Suppressor macrophage (primary cell): ENCODE measurements around the gene CPNE8.
A peak's percentile ranks its signal among the peaks of the same experiment; 100 is the strongest.

Source experiments
- DNase-seq, 4 experiments: peaks; one replicate each; pipeline ENCODE4 v3.0.0-alpha.2; 2020 to 2022
- total RNA-seq, 17 experiments: gene quantifications; one replicate each; lab custom pipeline; 2026; ENCODE audit warnings: mixed read lengths in 6 of 17, inconsistent platforms in 3 of 17; lab: John Stamatoyannopoulos, UW

Gene CPNE8
- 34.5 to 157 (median 67.0) reads per million in 17 experiments for total RNA-seq

DNA sequence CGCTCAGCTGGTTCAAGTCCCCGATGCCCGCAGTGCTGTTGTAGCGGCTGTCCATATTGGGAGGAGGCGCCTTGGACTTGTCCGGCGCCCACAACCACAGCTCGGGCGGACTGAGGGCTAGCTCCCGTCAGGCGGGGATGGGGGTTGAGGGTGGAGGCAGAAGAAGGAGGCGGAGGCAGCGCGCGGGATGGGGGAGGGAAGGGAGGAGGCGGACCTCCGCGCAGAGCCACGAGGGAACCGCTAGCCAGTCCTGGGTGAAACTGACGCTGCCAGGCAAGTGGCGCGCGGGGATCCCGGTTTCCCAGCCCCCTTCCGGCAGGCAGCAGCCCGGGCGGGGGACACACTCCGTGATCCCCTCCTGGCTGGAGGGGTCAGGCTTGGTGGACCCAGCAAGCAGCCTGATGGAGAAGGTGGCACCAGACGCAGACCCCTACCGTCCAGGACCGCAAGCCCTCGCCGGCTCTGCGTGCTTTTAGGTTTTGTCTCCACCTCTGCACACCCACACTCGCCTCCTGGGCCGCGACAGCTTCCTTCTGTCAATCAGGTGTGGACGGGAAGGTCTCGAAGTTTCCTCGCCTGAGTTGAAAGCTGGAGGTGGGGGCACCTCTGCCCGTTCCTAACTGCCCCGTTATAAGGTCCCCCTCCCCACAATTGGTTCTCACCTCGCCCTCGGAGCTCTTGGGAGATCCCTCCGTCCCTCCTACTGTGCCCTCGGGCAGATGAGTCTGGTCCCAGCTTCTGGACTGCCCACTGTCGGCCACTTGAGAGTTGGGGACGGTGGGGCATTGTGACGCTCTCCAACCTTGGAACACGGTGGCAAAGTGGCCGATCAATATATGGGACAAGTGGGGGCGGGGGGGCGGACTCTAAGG lies at the start of gene CPNE8:
Gene CPNE8, minus strand, starts transcription at position 112 of the 872 bp plus-strand sequence. Its CDS starts 57 bp downstream, at position 55.
- peak; percentile 82 to 91 (median 86) for DNase-seq

DNA sequence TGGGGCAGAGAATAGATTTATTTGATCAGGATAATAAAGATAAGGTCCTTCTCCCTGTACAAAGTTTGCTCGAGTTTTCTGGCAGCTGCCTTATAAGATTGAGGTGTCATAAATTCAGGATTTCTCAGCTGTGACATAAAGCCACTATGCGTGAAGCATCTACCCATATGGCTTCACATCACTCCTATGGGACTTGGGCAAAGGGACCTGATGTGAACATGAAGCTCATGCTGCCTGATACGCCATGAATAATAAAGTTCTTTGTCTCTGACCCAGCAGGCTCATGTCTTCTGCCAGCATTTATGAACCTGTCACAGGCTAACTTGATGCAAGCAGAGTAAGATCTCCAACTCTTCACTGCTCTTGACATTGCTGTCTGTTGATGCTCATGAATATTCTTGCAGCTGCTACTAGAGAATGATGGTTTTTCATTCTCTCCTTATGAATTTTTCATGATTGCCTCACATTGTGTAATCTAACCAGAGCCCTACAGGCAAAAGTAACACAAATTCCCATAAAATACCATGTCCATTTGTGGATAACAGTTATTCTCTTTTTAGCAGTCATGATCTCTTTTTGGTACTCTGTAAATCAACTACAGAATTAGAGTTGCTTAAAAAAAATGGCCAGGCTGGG lies 49.0 kb upstream of the CPNE8 start:
- no peak for DNase-seq

DNA sequence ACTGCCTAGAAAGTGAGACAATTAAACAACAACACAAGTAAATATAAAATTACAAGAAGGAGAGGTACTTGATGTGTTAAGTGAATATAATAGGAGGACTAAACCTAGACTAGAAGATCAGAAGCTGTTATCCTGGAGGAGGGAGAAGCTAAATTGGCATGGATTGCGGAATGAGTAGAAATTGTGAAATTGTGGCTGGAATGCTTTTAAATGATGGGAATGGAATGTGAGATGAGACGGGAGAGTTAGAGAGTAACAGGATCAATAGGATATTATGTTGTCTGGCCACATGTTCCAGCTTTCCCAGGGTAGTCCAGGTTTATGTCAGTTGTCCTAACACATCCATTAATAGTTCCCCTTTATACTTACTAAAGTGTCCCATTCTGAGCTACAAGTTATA lies 44.0 kb upstream of the CPNE8 start:
- no peak for DNase-seq

DNA sequence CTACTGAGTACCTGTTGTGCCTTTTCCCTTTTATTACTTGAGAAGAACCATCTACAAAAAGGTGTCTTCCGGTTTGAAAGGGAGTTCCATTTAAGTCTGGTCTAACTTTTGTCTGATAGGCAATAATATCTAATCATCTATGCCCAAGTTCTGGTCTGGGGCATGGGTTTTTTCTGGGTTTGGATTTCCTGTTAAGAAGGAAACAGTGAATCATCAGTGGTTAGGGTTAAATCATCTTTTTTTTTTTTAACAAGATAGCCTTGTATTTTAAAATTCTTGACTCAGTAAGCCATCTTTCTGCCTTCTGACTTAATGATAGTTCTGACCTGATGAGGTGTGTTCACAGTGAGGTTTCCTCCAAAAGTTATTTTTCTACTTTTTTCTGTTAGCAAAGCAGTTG lies 29.3 kb upstream of the CPNE8 start:
- no peak for DNase-seq

DNA sequence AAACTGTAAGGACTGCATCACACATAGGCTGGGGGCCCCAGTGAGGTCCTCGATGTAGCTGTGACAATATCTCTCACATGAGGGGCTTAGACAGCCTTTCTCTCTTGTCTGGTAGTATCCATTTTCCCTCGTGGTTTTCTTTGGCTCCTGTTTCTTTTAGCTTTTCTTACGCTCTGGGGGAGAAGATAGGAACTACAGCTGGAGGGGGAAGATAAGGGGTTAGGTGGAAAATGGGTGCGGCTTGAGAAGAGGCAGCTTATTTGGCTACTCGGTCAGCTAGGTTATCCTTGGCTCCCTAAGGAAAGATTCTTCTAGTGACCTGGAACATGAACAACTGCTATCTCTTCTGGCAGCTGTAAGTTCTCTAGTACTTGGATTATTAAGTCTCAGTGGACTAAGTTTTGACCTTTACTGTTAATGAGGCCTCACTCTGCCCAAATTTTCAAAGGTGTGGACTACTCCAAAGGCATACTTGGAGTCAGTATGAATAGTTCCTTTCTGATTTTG lies 28.7 kb upstream of the CPNE8 start:
- no peak for DNase-seq

DNA sequence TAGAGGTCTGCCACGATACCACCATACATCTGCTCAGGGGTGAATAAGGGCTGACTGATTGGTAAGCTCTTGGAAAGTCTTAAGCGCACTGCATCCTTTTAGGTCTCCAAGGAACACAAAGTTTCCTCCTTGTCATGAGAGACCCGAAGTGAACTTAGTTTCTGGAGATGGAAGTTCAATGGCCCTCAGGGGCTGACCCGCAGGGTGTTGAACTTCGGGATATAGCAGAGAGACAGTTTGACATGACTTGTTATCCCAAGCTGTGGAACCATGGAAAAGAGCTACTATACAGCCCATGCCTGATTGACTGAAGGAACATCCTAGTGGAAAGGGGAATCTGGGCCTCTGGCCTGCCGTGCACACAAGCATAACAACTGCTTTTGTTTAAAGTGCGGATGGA lies 26.9 kb upstream of the CPNE8 start:
- DNase-seq: no peak

DNA sequence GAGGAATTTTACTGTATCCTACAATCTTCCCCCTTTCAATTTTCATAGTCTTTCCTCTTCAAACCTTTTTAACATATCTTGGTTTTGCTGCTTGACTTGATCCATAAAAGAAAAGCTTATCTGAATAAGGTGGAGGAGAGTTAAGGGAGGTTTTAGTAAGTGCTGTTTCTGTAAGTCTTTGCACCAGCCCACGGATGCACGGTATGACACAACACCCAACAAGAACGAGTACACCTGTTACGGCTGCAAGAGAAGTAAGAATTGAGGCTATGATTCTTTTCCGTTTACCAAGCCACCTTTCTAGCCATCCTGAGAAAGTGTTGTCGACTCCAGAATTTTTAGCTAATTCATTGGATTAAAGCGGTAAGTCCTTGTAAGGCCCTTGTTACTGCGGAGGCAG lies 26.1 kb upstream of the CPNE8 start:
- DNase-seq: no peak

DNA sequence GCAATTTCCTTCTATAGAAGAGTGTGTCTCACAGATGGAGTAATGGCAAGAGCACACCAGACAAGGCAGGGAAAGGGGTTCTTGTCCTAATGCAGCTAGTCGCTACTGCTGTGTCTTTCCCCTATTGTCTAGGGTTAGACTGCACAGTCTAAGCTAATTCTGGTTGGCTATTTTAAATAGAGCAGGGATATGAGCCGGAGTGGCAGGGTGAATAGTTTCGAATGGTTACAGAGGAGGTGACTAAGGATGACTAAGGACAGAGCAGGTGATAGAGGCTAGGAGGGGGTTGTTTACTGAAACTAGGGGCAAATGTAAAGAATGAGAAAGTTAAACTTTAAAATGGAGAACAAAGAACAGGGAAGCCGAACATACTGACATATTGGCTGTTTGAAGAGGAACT lies 25.6 kb upstream of the CPNE8 start:
- DNase-seq: no peak

DNA sequence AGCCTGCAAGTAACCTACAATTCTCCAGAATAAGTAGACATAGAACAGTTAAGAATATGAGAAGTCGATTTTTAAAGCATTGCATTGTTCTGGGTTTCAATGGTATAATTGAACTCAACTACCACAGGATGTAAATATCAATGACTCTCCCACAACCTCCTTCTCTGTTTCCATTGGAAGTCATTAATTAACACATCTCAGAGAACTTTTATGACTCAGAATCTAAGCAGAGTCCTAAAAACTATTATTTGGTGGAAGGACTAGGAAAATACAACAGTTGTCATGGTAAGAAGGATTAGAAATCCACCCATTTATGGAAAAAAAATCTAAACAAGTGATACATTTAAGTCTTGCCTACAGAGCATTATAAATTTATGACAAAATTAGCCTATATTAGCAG lies 21.1 kb upstream of the CPNE8 start:
- no peak for DNase-seq

DNA sequence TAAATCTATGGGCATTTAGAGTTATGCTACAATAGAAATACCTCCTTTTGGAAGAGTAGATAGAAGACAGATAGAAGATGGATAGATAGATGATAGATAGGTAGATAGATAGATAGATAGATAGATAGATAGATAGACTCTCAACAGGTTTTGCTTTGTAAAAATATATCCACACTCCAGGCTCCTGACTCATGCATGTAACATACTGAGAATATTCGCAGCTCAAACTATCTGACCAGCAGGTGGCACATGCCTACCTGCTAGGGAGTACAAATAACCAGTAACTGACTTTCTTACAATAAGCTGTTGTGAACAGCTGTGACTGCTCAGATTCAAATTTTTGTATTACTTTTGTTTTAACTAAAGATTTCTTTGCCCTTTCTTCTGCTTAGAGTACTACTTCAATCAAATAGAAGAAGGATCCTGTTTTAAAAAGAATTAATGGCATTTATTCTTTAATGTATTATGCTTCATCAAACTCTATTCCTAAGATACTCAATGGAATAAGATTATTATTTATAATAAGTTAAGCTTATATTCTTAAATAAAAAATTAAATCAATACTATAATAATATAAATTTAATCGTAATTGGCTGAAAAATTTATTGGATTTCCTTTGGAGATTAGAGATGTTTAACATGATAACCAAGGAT lies 15.8 kb upstream of the CPNE8 start:
- DNase-seq: peak; percentile 70 to 80 (median 79)

DNA sequence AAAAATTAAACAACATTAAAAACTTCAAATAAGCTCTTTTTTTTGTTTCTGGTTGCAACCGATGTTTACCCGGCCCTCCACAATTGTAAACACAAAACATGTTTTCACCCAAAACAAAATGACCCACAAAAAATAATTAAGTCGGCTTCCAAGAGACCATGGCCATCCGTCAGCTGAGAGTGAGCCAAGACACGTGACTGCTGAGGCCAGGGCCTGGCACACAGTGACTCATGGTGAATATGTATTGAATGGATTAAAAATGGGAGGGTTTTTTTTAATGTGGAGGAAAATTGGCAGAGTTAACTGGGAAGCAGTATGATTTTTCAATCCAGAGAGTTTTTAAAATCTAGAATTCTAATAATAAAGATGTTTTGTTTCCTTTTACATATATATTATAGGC lies 13.8 kb upstream of the CPNE8 start:
- DNase-seq: no peak

DNA sequence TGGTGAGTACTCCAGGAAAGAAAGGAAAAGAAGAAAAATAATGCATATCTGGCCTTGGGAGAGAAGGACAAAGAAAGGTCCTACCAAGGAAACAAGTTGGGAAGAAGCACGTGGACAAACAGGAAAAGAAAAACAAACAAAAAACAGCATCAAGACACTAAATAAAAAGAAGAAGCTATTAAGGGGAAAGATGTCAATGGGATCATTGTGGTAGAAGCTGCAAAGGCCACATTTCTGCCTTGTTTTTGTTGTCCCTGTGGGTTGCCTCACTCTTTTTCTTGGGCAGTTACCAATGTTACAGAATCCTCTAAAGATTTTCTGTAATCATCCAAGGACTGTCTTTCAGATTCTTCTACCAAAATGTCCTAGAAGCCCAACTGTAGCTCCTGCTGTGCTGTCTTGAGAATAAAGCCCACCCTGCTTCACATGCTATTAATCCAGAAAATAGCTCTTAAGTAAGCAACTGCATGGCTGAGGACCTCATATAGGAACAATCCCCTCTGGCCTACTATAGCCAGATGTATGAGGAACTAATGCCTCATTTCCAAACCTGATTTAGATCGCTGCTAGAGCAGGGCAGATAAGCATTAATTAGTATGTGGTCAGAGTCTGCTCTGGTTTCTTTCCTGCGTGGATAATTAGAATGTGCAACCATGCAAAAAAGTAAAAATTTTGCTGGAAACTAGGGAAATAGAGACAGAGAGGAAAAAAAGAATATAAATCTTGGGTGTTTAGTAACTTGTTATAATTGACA lies 10.2 kb upstream of the CPNE8 start:
- no peak for DNase-seq

DNA sequence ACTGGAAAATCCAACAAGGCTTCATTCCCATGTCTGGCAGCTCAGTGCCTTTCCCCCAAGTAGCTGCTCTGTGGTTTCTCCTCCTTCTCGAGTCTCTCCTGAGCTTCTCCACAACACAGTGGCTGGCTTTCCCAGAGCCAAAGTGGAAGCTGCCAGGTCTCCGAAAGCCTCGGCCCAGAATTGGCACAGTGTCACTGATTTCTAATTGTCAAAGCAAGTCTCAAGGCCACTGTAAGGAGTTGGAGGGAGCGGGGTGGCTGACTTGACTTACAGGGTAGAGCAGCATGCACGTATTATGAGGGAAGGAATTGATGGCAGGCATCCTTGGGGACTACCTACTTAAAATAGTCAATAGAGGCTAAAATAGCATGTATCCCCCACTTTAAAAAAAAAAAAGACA lies 6.7 kb upstream of the CPNE8 start:
- DNase-seq: no peak

DNA sequence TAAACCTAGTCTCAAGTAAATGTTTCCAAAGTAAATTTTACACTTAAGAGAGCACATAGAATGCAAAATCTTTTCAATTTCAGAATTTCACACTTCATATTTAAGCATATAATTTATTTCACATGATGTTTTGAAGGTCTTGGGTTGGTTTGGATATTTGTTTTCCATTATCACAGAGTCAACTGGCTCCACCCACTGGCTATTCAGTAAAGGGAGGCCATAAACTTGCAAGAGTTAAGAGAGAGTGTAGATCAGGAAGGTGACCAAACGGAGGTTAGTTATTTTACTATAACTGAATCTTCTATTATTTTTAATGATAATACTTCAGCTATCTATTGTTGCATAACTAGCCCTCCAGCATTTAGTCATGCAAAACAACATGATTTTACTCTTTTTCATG lies 6.2 kb upstream of the CPNE8 start:
- DNase-seq: no peak

DNA sequence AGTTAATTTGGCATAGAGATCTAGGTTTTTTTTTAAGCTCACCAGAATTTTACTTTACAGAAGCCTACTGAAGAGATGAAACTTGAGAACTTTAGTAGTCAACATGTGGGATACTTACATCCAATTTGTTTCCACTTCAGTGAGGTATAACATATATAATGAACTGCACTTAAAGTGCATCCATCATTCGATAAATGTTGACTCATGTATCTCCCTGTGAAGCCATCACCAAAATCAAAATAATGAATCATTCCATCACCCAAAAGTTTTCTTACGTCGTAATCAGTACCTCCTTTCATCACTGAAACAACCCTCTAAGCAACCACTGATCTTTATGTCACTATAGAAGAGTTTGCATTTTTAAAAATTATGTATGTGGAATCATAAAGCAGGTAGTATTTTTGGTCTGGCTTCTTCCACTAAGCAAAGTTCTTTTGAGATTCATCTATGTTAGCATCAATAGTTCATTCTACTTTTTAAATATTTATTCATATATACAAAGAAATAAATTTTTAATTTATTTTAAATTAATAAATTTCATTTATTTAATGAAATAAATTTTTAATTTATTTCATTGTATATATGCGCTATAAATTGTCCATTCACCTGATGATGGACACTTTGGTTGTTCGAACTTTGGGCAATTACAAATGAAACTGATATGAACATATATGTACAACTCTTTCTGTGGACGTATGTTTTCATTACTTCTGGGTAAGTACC lies 2.0 kb upstream of the CPNE8 start:
- DNase-seq: peak in 1 of 4 experiments; percentile 10

DNA sequence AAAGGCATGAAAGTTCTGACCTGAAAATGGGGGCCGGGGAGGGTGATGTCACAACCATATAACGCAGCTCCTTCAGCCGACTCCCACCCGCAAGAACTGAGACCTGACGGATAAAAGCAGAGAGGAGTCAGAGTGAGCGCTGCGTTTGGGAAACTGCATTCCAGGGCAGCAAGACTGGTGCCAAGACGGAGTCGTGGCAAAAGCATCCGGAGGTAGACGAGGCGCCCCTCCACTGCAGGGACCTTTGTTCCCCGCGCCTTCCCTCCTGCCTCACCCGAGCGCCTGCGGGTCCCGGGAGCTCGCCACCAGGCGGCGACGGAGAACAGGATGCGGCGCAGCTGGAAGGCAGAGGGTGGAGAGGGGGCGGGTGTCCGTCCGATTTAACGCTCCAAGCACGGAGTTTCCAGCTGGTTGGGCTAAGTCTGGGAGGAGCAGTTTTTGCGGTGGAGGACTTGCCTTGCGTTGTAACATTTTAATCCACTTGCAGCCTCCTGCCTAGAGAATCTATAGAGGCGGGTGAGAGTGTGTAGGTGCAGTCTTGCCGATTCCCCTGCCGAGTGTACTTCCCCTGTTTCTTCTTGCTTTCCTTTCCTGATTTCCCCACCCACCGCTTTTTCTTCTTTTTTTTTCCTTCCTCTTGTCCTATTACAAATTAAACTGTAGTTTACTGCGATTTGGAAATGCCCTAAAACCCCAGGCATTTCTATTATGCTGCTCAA lies 1.2 kb upstream of the CPNE8 start:
- peak; percentile 89 to 95 (median 92) for DNase-seq

DNA sequence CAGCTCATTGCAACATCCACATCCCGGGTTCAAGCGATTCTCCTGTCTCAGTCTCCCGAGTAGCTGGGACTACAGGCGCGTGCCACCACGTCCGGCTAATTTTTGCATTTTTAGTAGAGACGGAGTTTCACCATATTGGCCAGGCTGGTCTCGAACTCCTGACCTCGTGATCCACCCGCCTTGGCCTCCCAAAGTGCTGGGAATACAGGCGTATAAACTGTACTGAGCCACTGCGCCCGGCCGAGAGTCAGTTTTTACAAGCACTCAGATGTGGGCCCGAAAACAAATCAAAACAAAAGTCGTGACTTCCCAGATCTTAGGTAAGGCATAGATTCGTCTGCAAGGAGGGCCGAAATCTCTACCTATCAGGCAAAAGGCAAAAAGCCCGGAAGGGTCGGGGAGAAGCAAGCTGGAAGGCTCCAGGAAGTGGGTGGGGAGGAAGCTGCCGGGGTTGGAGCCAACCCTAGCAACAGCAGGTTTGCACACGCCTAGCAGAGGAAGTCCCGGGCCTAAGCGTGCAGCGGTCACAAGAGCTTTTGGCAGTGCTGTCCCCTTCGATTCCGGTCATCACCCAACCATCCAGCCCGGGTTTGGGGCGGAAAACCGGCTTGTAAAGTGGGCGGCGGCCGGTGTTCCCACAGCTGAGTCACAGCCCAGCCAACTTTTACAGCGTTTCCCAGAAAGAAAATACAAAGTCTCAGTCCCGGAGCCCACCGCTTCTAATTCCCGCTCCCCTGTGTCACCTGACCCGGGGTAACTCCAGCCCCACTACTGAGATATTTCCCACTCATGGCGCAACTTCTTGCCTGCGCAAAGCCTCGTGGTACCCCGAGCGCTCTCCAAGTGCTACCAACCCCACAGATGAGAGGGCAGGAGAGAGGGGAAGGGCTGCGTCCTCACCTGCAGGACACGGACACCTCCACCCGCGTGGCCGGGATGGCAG lies 583 bp downstream of the CPNE8 start:
- peak; percentile 93 to 98 (median 96) for DNase-seq

DNA sequence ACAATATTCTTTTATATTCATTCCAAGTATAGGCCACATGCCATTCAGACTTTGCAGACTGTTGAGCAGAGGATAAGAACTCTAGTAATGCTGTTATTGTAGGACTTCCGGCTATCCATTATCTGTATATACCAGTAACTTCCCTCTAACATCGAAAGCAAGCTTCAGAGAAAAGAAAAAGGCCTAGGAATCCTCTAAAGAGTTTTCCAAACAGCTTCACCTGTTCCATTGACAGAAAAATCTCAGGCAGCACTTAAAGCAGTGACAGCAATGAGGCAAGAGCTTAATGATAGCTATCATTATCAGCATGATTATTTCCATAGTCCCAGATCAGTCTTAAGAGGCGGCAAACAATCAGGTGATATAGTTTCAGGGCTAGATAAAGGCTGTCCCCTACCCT lies 1.8 kb downstream of the CPNE8 start:
- DNase-seq: peak in 3 of 4 experiments; percentile 9 to 44 (median 10)

DNA sequence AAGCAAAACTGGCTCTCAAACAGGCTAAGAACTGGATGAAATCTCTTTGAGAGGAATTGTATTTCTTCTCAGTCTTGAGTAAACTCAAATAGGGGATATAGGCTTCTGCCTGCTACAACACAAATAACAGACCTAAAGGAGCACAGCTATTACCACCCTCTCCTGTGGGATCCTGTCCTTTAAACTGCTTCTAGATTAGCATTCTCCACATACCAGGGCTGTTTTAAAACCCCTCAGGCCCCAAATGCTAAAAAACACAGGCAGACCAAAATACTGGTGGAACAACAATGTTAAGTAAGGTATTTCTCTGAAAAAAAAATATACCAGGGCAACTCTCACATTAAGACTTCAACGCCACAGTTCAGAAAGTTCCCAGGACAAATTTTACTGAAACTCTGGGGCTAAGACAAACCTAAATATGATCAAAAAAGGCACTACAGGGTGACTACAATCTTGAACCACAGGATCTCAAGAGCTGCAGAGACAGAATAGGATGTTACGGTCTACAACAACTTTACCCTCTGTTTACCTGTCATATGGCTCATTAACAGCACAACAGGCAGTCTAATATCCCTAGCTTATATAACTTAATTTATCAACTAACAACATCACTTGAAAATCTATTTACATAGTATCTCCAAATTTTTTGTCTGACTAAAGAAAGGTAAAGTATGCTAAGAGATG lies 7.2 kb downstream of the CPNE8 start:
- no peak for DNase-seq
